ENCODE measurements around the gene ATXN7L3. TPM values are rescaled to one million over a fixed set of nuclear protein-coding genes. Genes with fewer than 3 reads are reported as not detected.

Gene ATXN7L3
- polyA plus RNA-seq, 2 of the 4 experiments (the other 2 are of a cell fraction): 60.5 to 72.7 TPM

- CTCF ChIA-PET: interaction anchor here (0.8 to 9.4 kb wide), 12 partner anchors 15 to 317 kb away, joined by 3 to 159 read pairs (median 4); partner anchors contain the start of genes FAM171A2, GRN, SLC25A39 and UBTF
Observed at GRCh38 chr17:44206825-44207155, 7.1 kb upstream of the ATXN7L3 start.

More at GRCh38 chr17:44206825-44207155, 7.1 kb upstream of the ATXN7L3 start:
- FAIRE-seq: no peak
- WGBS (ENCODE audit: missing lambda C conversion rate): 85% methylated on average over 6 of the region's 6 CpGs
- DNase-seq (ENCODE audit: low read depth in 1 of 2, low spot score in 1 of 2): no peak
- H3K4me2 ChIP-seq: no peak overlapping the region
- POLR2A ChIA-PET: interaction anchor here (1.3 to 3.0 kb wide), 2 partner anchors 15 to 126 kb away, joined by 3 to 10 read pairs; no protein-coding TSS in a partner anchor
- no peaks in the 10 kb centered on the region for H3K9me3 ChIP-seq
- no peak overlapping the region for H3K27ac ChIP-seq
- H3K4me1 ChIP-seq: peaks cover 47% of the 10 kb centered on the region
- TF ChIP-seq ATOH8 (CRISPR knock-in tag; IDR thresholded peaks at IDR 0.05; ENCODE audit: low read depth): no peak
- no peak for TF ChIP-seq EP300 (IDR thresholded peaks at IDR 0.05)
- TF ChIP-seq POLR2A (IDR thresholded peaks at IDR 0.05; ENCODE audit: low read length): no peak
- TF ChIP-seq, protein P1, sequence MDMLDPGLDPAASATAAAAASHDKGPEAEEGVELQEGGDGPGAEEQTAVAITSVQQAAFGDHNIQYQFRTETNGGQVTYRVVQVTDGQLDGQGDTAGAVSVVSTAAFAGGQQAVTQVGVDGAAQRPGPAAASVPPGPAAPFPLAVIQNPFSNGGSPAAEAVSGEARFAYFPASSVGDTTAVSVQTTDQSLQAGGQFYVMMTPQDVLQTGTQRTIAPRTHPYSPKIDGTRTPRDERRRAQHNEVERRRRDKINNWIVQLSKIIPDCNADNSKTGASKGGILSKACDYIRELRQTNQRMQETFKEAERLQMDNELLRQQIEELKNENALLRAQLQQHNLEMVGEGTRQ (IDR thresholded peaks at IDR 0.05): no peak
- no peak for TF ChIP-seq HOXA7 (CRISPR knock-in tag; IDR thresholded peaks at IDR 0.05)
- TF ChIP-seq ELK1 (IDR thresholded peaks at IDR 0.05; ENCODE audit: low read depth, low read length): no peak
- TF ChIP-seq PHF8 (IDR thresholded peaks at IDR 0.05; ENCODE audit: borderline replicate concordance, low read depth): no peak
- TF ChIP-seq KDM1A (IDR thresholded peaks at IDR 0.05; ENCODE audit: low read depth): no peak
- TF ChIP-seq, protein P2, sequence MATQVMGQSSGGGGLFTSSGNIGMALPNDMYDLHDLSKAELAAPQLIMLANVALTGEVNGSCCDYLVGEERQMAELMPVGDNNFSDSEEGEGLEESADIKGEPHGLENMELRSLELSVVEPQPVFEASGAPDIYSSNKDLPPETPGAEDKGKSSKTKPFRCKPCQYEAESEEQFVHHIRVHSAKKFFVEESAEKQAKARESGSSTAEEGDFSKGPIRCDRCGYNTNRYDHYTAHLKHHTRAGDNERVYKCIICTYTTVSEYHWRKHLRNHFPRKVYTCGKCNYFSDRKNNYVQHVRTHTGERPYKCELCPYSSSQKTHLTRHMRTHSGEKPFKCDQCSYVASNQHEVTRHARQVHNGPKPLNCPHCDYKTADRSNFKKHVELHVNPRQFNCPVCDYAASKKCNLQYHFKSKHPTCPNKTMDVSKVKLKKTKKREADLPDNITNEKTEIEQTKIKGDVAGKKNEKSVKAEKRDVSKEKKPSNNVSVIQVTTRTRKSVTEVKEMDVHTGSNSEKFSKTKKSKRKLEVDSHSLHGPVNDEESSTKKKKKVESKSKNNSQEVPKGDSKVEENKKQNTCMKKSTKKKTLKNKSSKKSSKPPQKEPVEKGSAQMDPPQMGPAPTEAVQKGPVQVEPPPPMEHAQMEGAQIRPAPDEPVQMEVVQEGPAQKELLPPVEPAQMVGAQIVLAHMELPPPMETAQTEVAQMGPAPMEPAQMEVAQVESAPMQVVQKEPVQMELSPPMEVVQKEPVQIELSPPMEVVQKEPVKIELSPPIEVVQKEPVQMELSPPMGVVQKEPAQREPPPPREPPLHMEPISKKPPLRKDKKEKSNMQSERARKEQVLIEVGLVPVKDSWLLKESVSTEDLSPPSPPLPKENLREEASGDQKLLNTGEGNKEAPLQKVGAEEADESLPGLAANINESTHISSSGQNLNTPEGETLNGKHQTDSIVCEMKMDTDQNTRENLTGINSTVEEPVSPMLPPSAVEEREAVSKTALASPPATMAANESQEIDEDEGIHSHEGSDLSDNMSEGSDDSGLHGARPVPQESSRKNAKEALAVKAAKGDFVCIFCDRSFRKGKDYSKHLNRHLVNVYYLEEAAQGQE (IDR thresholded peaks at IDR 0.05): no peak
- TF ChIP-seq NR3C1 (IDR thresholded peaks at IDR 0.05): no peak
- no peak for TF ChIP-seq MAZ (IDR thresholded peaks at IDR 0.05; ENCODE audit: borderline replicate concordance, low read depth, low read length)
- TF ChIP-seq RARB (CRISPR knock-in tag; IDR thresholded peaks at IDR 0.05): no peak
- no peak for TF ChIP-seq E2F6 (IDR thresholded peaks at IDR 0.05; ENCODE audit: borderline replicate concordance, low read depth)
- no peak for TF ChIP-seq HDAC2 (IDR thresholded peaks at IDR 0.05)
- no peak for TF ChIP-seq KDM5A (IDR thresholded peaks at IDR 0.05)
- no peak for TF ChIP-seq ZC3H11A (IDR thresholded peaks at IDR 0.05)
- TF ChIP-seq FOXS1 (CRISPR knock-in tag; IDR thresholded peaks at IDR 0.05): no peak
- TF ChIP-seq FOSB (CRISPR knock-in tag; IDR thresholded peaks at IDR 0.05): no peak
- TF ChIP-seq CTCF (IDR thresholded peaks at IDR 0.05): no peak
- no peak for TF ChIP-seq RNF2 (IDR thresholded peaks at IDR 0.05; ENCODE audit: borderline replicate concordance, low read depth)
- ATAC-seq: no peak
- H3K4me3 ChIP-seq: no peak overlapping the region
